Measurements from ENCODE around the gene PLEKHA6.
A peak's percentile ranks its signal among the peaks of the same experiment; 100 is the strongest.

The PLEKHA6 gene, protein sequence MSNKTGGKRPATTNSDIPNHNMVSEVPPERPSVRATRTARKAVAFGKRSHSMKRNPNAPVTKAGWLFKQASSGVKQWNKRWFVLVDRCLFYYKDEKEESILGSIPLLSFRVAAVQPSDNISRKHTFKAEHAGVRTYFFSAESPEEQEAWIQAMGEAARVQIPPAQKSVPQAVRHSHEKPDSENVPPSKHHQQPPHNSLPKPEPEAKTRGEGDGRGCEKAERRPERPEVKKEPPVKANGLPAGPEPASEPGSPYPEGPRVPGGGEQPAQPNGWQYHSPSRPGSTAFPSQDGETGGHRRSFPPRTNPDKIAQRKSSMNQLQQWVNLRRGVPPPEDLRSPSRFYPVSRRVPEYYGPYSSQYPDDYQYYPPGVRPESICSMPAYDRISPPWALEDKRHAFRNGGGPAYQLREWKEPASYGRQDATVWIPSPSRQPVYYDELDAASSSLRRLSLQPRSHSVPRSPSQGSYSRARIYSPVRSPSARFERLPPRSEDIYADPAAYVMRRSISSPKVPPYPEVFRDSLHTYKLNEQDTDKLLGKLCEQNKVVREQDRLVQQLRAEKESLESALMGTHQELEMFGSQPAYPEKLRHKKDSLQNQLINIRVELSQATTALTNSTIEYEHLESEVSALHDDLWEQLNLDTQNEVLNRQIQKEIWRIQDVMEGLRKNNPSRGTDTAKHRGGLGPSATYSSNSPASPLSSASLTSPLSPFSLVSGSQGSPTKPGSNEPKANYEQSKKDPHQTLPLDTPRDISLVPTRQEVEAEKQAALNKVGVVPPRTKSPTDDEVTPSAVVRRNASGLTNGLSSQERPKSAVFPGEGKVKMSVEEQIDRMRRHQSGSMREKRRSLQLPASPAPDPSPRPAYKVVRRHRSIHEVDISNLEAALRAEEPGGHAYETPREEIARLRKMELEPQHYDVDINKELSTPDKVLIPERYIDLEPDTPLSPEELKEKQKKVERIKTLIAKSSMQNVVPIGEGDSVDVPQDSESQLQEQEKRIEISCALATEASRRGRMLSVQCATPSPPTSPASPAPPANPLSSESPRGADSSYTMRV

DNA sequence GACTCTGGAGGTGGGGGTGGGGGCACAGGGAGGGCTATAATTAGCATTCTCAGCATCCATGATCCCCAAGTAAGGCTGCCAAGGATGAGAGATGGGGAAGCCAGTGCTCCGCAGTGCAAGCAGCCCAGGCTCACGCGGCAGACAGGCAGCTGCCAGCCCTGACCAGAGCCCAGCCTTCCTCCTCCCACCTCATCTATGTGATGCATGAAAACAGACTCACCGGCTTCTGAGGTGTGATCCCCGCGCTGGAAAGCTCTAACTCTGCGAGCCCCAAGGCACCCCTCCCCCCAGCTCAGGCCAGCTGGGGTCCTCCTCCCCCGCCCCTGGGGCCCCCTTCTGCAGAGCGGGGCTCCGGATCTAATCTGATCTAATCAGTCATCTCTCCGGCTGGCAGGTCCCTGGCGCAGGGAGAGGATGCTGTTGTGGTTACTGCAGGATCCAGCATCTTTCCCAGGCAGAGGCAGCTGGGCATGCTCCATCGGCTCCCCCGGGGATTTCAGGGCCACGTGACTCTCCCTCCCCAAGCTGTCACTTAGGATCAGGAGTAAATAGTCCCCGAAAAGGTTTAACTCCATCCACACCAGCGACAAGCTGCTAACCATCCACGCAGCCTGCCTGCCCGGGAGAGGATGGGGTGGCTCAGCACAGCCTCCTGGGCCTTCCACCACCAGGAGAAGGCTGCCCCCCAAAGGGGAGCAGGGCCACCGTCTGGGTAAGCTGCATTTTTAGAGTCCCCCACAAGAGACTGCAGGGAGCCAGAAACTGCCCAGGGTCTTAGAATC lies at the start of gene PLEKHA6:
Gene PLEKHA6 (minus strand): TSS at position 456 of the 782 bp plus-strand sequence. CDS start 86,202 bp downstream, outside the sequence.
- DNase-seq, result peak; percentile 57

DNA sequence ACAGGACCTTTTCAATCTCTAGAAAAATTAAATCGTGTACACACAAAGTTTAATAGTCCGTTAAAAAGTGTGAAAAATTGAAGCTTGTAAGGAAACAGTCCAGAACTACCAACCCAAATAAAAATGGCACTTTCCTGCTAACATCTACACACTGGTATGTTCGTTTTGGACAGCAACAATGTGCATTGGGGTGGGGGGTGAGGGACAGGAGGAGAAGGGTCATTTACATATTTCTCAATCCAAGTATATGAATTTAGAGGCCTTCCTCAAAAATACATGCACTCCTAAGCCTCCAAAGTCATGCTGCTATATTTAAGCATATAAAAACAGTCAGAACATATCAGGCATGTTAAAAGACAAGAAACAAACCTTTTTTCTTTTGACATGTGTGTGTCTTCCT lies 49.4 kb upstream of the PLEKHA6 start:
- no peak for DNase-seq

DNA sequence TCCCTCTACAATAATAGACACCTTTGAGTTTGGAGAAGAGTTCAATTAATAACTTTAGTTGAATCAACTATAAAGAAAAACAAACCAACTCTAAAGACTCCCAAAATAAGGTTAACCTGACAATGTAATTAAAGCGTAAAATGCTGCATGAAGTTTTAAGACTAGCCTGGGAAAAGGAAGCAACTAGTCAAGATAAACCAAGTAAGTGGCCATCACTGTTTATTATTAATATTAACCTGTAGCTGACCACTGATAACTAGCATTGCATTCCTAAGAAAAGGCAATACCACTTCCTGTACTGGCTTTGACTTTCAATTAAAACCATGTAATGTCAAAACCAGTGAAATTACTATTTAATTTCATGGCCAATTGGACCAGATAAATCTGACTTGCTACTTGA lies 48.9 kb upstream of the PLEKHA6 start:
- DNase-seq, result no peak

DNA sequence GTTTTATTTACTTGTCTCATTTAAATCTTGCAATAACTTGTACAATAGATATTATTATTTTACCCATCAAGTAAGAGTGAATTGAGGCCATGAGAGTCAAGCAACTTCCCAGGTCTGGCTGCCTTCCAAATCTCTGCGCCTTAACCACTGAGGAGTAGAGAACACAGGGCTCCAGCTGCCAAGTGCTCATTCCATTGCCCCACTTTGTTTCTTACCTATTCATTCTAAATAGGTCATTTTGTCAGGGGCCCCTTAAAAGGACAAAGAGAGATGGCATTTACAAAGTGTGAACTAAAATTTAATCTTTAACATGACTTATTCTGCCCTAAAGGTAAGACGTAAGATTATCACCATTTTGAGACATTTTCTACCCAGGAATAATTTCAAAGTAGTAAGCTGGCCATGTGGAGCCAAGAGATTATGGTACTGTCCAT lies 48.4 kb upstream of the PLEKHA6 start:
- peak; percentile 67 for DNase-seq

DNA sequence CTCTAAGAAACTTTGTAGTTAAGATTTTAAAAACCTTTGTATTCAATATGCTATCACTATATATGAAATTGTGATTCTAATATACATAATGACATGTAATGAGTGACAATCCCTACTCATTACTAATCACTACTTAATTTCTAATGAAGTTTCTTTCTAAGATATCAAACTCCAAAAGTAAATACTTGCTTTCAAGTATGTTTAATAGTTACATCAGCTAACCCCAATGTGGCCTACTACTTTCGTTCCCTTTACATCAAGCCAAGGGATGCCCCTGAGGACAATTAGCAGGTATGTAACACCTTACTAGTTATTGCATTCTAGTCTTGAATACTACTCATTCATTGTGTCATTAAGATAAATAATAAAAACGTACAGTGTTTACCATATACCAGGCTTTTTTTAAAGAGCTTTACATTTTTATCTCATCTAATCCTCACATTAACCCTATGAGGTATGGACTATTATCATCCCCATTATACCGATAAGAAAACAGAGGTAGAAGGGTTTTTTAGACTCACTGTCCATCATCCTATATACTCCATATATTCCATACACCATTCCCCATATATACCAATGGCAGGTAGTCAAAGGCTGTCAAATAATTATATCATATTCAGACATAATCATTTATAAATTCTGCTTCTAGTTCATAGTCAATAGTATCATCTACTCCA lies 47.7 kb upstream of the PLEKHA6 start:
- DNase-seq, result no peak

DNA sequence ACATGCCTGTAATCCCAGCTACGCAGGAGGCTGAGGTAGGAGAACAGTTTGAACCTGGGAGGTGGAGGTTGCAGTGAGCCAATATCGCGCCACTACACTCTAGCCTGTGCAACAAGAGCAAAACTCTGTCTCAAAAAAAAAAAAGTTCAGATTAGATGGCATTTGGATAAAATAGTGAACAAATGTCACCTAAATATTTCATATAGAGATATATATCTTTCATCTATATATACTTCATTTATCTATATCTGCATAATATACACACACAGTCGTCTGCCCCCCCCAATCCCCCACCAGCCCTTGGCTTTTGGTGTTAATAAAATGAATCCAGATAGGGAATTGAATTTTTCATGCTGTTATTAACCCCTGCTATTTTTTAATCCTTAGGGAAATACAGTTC lies 46.9 kb upstream of the PLEKHA6 start:
- no peak for DNase-seq

DNA sequence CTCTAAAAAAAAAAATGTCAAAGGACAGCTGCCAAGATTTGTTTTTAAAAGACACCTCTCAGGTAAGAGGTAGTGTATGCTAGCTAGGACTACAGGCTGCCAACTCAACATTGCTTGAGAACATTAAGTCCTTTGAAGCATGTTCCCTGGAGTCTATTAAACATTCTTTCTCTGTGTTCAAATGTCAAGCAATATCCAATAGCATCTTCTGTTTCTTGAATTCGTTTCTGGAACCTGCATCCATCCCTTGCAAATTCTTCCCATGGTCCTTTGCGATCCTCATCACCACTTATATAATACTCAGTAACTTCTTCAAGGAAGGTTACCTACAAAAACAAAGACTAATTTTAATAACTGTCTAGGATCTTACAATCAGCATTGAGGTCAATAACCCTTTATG lies 46.3 kb upstream of the PLEKHA6 start:
- no peak for DNase-seq

DNA sequence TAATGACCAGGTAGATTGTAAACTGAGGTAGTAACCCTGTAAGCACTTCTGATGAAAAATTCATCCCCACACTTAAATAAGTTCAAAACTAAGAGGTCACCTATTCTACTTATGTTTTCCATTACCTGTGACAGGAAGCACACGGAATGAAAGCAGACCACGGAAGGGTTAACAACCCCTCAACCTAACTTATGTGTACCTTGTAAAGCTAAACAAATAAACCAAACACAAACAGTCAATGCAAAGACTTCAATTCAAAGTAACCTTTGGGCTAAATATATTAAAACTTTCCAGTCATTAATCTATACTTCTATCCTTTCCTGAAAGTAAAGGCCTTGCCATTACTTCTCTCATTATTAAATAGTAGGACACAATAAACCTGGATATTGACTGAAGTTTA lies 44.9 kb upstream of the PLEKHA6 start:
- DNase-seq, result no peak

DNA sequence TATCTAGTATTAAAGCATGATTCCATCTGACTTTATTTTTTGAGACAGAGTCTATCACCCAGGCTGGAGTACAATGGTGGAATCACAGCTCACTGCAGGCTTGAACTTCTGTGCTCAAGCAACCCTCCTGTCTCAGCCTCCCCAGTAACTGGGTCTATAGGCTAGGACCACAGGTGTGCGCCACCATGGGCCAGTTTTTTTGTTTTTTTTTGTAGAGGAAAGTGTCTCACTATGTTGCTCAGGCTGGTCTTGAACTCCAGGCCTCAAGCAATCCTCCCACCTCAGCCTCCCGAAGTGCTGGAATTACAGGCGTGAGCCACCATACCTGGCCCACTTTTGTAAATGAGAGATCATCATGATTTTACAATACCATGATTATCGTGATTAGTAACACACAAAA lies 42.7 kb upstream of the PLEKHA6 start:
- no peak for DNase-seq

DNA sequence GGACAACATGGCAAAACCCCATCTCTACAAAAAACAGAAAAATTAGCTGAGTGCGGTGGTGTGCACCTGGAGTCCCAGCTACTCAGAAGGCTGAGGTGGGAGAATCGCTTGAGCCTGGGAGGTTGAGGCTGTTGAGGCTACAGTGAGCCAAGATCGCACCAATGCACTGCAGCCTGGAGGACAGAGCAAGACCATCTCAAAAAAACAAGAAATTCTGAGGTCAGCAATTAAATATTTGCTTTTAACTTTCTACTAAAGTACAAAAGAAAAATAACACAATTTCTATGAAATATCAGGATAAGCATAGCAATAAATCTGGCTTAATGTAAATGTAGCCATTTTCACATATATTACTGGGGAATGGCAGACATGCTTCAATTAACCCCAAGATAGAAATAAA lies 42.0 kb upstream of the PLEKHA6 start:
- DNase-seq, result no peak

DNA sequence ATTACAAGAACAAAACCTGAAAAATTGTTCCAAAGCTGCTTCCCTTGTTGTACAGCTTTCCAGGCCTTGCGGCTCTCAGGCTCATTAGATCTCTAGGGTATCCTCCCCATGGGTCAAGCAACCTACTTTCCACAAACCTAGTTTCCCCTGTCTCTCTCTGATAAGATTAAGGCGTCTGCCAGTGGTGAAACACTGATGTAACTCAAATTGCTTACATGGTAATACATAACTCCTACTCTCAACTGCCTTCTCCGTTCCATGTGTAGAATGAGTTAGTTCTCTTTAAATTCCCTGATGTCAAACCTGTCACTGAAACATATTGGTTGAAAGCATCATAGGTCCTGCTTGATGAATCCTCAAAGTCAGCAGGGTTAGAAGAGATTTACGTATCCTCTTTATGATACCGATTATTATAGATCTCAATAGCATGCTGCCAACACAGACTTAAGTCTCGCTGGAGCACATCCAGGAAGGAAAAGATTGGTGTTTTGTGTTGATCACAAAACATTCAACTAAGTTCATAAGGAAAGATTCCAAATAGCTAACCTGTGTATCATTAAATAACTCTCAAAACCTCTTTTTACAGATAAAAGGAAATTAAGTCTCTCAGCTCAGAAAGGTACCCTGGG lies 41.3 kb upstream of the PLEKHA6 start:
- DNase-seq, result no peak

DNA sequence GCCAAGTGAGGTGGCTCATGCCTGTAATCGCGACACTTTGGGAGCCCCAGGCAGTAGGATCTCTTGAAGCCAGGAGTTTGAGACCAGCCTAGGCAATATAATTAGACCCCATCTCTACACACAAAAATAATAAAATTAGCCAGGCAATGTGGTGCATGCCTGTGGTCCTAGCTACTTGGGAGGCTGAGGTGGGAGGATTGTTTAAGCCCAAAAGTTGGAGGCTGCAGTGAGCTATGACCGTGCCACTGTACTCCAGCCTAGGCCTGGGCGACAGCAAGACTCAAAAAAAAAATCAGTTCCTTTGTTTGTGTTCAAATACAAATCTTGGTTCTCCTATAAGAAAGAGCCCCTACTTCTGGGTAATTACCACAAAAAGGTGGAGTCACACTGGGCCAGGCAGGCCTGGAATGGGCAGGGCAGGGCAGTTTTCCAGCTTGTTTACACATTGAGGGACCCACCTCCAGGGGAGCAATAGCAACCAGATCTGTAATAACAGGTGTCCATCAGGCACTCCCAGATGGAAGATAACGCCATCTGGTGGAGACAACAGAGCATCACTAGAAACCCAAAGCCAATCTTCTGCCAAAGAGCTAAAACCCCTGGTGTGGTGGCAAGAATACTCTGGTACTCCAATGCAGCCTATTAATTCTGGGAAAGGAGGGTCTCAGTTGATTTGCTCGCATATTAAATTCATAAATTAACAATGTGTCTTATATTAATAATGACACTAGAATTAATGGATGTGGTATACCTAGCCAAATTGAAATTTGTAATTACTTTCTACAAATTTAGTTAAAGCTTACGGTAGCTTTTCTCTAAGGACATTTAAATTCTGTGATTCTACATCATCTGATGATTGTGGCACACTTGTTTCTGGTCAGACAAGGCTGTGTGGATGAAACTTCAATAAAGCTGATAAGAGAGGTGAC lies 38.7 kb upstream of the PLEKHA6 start:
- peak; percentile 78 for DNase-seq

DNA sequence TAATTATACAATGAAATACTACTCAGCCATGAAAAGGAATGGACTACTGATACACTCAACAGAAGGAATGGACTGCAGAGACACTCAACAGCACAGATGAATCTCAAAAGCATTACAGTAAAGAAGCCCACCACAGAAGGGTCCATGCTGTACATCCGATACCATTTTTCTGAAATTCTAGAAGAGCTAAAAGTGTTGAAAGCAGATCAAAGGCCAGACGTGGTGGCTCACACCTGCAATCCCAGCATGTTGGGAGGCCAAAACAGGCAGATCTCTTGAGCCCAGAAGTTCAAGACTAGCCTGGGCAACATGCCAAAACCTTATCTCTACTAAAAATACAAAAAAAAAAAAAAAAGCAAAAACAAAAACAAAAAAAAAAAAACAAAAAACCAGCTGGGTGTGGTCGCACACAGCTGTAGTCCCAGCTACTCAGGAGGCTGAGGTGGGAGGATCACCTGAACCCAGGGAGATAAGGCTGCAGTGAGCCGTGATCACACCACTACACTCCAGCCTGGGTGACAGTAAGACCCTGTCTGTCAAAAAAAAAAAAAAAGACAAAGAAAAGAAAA lies 36.4 kb upstream of the PLEKHA6 start:
- no peak for DNase-seq

DNA sequence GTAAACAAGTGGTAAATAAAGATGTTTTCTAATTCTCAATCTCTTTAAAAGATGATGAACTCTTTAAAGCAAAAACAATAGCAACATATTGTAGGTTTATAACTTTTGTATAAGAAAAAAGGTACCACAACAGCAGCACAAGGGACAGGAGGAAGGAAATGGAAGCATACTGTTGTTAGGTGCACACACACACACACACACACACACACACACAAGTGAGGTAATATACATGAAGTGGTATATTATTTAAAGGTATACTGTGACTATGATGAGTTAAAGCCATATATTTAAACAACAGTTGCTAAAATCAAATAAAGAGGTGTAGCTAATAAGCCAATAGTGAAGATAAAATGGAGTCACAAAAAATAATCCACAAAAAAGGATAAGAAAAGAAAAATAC lies 31.9 kb upstream of the PLEKHA6 start:
- DNase-seq, result no peak

DNA sequence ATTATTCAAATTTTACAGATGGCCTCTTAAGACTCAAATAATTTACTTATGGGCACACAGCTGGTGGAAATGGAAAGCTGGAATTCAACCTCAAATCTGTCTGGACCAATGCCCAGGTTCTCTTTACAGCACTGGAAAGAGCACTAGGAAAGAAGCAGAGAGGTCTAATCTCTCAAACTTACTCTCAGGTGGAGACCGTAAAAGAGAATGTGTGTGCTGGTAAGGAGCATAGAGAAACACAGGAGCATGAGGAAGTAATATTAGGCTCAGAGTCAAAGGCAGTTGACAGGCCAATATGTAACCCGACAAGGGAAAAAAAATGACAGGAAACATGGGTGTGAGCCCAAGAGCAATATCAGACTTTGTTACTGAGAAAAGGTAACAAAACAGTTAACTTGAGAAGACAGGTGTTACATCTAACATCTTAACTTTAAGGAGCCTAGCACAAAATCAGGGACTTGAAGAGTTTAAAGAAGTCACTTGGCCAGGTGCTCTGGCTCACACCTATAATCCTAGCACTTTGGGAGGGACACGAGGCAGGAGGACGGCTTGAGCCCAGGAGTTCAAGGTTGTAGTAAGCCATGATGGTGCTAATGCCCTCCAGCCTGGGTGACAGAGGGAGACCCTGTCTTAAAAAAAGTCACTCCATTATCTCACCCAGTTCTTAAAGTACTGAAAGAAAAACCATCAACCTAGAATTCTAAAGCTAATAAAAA lies 31.2 kb upstream of the PLEKHA6 start:
- no peak for DNase-seq

DNA sequence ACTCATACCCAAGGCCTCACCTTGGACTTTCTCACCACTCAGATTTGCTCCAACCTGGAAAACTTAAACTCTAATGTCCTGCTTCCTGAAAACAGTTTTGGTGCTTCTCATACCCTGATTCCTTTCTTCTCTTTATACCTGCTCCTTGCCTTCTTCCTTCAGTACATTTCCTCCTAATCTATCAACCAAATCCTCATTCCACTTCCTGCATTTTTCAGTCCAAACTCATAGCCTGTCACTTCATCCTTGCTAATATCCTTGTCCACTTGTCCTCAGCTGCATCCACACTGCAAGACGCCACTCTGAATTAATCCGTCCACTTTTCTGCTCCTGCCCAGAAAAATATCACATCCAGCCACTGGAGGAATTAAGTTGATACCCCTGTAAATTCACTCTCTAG lies 26.0 kb upstream of the PLEKHA6 start:
- DNase-seq, result no peak

DNA sequence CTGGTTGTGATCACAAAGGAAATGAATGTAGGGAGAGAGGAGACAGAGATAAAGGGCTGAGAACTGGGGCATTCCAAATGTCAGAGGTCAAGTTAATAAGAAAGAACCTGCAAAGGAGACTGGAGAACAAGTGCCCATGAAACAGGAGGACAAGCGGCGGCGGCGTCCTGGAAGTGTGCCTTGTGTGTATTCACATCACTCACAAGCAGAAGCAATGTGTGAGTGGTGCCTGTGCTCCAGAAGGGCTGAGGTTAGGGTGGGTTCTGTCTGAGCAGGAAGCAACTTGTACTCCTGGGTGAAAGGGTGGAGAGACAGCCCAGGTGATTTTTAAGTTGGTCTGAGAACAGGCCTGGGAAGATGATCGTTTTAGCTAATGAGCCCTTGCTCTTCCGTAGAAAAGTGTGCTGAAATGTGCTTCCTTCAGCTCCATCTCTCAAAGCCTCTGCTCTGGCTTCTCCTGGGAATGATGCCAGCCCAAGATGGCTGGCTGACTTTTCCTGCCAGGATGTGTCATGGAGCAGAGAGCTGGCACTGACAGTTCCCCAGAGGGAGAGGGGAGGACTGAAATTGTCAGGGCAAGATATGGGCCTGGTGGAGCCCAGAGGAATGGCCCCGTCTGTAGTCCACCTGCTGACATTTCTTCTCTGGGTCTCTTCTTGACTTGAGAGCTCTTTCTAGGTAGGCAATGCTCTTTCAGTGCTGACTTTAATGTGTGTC lies 25.1 kb upstream of the PLEKHA6 start:
- DNase-seq, result peak; percentile 22

DNA sequence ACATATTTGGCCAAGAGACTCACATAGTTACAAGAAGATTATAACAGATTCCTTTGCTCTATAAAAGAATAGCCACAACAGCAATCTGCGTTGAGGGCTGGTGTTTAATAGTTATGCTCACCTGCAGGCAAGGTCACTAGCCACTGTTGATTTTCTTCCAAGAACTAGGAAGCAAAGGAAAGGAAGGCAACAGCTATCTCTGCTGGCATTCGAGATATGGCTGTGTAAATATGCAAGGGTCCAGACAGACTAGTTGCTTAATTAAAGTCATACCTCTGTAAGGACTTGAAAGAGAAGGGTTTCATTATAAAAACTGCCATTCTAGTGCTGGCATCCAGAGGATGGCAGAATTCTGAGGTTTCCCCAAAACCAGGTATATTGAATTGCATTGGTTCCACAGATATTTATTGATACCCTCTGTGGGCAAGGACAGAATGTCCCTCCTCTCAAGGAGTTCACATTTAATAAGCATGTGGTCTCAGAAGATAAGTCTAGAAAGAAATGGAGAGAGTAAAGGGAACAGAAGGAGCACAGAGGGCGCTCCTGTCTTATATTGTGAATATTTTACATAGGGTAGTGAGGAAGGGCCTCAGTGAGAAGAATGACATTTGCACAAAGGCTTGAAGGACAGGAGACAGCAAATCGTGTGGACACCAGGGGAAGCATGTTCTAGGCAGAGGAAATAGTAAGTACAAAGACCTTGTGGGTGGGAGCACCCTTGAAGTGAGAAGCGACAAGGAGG lies 23.6 kb upstream of the PLEKHA6 start:
- DNase-seq, result no peak
